ENCODE data around the gene STK39.

Gene STK39

GRCh38 chr2:168207851-168208250 is 39.5 kb downstream of the STK39 start:
- DNase-seq = no peak

DNA sequence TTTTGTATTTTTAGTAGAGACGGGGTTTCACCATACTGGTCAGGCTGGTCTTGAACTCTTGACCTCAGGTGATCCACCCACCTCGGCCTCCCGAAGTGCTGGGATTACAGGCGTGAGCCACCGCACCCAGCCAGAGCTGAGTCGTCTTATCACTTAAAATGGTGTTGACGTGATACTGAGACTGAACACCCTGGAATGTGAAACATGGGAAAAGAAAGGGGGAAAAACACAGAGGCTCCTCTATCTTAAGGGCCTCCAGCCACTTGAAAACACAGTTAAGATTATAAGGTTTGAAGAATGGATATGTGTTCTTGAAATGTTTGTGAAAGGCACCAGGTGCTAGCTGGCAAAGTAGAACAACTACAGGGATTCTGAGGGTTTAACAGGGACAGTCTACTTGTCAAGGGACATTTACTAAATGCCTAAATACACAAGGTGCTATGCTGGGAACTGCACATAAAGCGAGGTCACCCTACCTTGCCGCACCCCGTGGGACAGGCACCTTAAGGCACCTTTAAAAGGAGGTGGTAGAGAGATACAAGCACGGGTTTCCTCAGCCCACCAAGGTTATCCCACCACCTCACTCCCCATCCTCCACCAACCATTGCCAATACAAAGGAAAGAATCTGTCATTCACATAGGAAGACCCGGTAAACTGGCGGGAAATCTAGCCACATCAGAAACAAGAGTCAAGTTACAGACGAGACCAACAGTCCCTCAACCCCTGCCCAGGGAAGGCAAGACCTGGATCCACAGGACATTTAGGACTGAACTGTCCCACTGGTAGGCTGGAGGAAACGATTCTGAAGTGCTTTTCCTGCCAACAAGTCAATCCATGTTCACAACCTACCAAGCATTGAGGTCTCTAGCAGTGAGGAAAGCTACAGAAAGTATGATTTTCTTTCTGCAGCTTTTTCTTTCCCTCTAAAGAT is 43.4 kb downstream of the STK39 start:
- no peak for DNase-seq

GRCh38 chr2:168201584-168202116 is 45.7 kb downstream of the STK39 start:
- DNase-seq = no peak

DNA sequence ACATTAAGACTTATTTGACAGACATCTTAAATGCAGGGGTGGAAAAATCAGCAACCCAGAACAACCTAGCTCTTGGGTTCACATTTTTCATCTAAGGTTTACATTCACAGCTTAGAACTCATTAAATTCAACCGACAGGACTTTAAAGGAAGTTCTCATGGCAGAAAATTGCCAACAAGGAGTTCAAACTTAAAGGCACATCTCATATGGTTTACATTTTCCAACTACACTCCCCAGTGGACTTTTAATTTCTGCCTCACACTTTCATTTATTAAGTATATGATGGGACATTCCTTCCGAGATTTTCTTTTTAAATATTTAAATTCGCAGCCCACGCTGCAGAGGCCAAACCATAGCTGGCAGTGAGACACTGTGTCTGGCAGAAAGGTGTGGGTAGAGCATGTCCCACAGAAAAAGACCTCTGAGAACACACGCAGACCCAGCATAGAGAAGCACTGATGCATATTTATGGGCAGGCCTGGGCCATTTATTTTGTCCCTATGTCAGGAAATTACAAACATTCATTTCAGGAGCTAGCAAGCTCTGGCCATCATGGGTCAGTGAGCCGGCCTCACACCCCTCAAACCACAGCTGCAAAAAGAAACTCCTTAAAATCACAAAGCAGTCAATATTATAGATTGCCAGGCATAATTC is 46.3 kb downstream of the STK39 start:
- DNase-seq = no peak

- no peak for DNase-seq
Observed at GRCh38 chr2:168198476-168199207, 48.8 kb downstream of the STK39 start.

DNA sequence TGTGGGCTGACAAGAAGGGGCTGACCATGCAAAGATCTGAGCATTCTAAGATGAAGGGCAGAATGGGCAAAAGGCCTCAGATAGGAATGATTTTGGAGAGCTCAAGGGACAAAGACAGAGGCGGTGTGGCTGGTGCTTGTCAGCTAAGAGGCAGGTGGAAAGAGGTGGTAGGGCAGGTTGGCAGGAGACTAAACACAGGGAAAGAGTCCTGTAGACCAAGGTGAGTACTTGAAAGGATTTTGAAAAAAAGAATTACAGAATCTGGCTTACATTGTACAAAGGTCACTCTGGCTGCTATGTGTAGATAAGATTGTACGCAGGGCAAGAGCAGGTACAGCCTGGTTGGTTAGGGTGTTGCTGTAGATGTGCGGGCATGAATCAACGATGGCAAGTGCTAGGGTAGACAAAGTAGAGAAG is 50.6 kb downstream of the STK39 start:
- DNase-seq = no peak

DNA sequence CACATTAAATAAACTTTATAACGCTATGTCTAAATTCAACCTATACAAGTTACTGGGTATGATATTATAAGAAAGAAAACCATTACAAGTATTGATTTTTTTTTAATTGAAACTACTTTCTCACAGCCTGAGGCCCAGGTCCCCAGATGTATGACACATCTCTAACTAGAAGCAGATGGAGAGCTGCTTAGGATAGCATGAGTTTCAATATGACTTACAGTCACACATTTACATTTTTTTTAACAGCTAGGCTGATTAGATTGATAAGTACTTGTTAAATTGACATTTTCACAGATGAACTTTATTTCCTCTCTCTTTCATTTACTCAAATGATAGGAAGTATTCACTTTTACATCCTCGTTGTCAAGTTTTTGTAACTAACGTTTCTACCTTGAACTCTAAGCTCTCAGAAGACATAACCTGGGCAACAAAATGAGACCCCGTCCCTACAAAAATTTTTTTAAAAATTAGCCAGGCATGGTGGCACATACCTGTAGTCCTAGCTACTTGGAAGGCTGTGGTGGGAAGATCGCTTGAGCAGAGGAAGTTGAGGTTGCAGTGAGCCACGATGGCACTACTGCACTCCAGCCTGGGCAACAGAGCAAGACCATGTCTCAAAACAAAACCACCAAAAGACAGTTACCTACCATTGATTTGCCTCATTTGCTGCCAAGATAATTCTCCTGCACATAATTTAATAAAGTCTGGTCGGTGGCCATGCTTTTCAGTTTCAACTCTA is 52.4 kb downstream of the STK39 start:
- no peak for DNase-seq

- no peak for DNase-seq
Observed at GRCh38 chr2:168192839-168193616, 54.4 kb downstream of the STK39 start.

DNA sequence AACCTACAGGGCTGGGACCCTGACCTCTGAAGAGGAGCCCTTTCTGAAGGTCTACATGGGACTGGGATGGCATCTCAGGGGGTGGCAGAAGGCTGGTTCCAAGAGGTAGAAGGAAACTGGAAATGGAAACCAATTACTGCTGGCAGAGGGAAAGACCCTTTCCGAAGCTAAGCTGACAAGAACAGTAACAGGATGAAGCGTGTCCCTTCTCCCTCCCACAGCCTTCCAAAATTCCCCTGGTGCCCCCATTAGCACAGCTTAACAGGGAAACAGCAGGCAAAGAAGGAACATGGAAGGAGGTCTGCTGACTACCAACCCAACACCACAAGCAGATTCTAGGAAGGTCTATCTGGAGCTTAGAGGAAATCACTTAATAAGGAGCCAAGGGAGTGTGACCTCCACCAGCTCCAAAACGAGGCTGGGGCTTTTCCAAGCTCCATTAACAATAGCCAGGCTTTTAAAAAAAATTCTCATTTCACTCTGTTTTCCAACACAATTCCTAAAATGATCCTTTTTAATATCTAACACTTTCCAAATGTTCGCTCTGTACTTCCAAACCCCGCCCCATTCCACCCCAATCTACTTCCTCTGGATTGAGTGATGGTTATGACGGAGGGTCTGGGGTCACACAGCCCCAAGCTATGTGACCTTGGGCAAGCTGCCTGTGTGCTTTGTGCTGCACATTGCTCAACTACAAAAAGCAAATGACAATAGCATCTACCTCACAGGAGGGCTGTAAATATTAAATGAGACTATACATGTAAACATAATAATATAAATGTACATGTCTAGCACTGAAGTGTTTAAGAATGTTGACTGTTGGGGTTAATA is 55.2 kb downstream of the STK39 start:
- DNase-seq = no peak

DNA sequence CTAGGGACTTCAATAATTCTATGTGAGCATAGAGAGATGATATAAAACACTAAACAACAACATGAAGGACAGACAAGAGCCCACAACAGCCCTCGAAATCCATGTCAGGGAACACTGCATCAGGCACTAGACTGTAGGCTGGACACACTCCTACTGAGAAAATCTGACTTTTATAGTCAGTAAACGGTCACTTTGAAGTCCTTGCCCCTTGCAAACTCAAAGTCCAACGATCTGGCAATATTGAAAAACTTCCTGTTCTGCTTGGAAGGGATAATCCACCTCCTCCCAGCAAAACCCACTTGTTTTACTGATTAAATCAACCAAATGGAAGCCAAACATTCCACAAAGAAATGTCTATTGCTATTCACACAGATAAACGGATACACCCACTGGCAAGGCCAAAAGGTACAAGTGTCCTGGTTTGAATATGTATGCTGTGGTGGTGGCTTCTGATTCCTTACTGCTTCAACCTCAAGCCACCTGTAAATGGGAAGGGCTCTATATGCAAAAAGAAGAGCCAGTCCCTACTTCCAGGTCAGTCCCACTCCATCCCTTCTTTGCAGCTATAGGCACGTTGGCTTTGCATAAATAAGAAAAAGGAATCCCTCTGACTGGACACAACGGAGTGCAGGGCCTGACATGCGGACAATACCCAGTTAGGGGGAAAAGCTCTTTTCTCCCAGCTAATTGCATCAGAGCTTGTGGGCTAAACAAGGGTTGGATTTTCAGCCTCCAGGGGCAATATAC is 56.6 kb downstream of the STK39 start:
- no peak for DNase-seq

DNA sequence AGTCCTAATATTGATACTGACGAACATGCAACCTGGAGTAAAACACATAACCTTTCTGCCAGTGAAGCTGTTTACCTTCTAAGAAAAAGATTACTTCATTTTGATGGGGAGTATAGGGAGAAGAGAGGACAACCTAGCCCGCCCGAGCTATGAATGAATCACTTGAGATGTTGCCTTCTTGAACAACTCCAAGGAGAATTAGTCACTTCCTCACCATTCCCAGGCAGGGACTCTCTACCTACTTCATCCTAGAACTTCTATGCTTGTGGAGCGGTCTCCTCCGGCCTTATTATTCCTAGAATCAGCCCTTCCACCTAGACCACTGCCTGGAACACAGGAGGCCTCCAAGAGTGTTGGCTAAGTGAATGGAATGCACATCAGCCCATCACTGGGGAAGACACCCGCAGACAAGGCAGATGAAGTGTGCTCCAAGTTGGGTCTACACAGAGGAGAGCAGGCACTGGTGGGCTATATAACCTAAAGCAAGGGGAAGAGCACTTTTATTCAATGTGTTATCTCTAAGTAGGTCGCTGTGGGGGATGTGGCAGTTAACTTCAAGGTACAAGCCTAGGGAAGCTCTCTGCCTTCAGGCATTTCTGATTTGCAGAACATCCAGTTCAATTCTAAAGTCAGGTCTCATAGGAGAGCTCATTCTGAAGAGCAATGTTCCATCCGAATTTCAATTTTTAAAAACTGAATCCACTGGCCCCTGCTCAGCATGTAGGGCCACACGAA is 57.4 kb downstream of the STK39 start:
- DNase-seq = no peak

DNA sequence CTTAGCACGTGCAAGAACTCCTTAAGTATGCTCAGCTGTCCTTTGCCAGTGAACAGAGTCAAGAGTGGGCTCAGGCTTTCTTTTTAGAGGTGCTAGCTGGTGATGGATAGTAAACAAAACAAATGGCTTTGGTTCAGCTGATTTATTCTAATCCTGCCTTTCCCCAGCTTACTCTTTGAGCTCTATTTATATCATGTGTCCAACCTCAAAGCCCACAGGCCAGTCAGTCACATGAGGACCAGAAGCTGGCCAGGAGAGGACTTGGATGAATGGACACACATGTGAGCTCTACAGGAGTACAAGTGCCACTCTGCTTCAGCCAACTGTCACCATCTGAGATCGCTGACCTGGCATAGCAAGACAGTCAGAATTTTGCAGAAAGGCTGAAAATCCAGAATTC is 59.4 kb downstream of the STK39 start:
- DNase-seq = no peak

DNA sequence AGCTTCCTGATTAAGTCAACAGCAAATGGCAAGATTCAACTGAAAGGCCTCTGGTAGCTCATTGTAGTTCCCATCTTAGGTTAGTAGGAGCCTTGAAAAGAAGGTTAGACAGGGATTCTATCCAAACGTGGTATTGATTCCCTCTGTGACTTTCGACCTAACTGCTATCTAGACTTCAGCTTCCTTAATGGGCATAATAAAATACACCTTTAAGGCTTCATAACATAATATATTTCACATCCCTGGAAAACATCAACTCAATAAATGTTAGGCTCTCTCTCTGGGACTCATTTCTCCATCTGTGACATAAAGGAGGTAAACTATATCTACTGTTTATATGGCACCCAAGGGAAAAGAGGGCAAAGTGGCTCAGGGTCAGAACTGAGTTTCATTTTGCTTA is 60.9 kb downstream of the STK39 start:
- DNase-seq = no peak

- no peak for DNase-seq
Observed at GRCh38 chr2:168185583-168186274, 61.7 kb downstream of the STK39 start.

- no peak for DNase-seq
Observed at GRCh38 chr2:168184681-168185513, 62.5 kb downstream of the STK39 start.

DNA sequence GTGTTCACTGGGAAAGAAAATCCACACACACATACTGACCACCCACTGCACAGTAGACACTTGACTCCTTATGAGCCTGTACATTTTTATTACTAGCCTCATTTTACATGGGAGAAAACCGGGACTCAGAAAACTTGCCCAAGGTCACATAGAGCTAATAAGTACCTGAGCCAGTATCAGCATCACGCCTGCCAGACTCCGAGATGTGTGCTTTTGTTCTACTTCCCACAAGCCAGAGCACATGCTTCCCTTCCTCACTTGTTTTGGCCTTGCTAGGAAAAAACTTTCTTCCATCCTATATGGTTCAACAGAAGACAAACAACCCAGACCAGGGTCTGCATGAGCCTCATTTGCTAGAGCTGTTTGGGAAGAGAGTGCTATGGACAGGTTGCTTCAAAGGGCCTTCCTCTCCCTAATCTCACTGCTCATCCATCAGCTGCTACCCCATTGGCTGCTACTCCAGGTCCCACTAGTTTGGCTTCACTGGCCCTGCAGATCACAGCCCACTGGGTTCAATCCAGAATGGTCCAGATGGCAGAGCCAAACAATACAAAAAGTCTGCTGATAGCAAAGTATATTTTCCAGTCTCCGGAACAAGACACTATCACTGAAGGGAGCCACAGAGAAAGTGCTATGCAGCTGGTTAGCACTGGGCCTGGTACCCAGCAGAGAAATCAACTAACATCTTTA is 63.9 kb downstream of the STK39 start:
- DNase-seq = no peak

Measured in GF-D8 (cell line).